RWPE1 (cell line): ENCODE measurements around the gene IGSF22.

Experiments used
- CTCF ChIA-PET: fragments of 350-600 bp; sonication (Branson Sonifier 250); formaldehyde crosslinking; extraction: SDS; loops from one replicate; lab custom pipeline; 2021; lab: Yijun Ruan, JAX
- POLR2A ChIA-PET: fragments of 400-600 bp; formaldehyde crosslinking; extraction: SDS; loops from one replicate; lab custom pipeline; 2020; ENCODE audit warnings: antibody characterized with exemption; ENCODE audit not compliant: low non-redundant PET; lab: Yijun Ruan, JAX
- DNase-seq: peaks from one replicate; pipeline ENCODE4 v3.0.0; 2012; ENCODE audit warnings: low spot score
- H3K27ac ChIP-seq: fragments of 450-650 bp; 2 replicates; pipeline ENCODE4 v1.5.1; 2017
- TF ChIP-seq, protein P1 (sequence below): fragments of 450-650 bp; conservative IDR thresholded peaks from 2 replicates; pipeline ENCODE4 v1.5.1; 2017; ENCODE audit warnings: low read depth, mild to moderate bottlenecking

Gene IGSF22

DNA sequence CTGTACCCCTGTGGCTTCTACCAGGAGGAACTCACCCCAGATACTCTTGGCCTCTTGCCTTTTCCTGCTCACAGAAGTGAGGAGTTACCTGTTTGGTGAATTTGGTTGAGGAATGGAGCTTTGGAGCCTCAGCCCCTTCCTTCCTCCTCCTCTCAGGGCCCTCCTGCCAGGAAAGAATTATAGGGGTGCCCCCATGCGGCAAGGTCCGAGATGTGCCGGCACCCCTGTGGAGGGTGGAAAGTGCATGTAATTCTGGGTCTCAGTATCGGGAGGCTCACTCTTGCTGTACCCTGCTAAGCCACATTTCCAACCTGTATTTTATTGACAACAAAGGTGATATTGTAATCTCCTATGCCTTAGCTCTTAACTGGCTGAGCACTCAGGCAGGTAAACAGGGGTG lies 13.7 kb upstream of the IGSF22 start:
- TF ChIP-seq, protein P1, sequence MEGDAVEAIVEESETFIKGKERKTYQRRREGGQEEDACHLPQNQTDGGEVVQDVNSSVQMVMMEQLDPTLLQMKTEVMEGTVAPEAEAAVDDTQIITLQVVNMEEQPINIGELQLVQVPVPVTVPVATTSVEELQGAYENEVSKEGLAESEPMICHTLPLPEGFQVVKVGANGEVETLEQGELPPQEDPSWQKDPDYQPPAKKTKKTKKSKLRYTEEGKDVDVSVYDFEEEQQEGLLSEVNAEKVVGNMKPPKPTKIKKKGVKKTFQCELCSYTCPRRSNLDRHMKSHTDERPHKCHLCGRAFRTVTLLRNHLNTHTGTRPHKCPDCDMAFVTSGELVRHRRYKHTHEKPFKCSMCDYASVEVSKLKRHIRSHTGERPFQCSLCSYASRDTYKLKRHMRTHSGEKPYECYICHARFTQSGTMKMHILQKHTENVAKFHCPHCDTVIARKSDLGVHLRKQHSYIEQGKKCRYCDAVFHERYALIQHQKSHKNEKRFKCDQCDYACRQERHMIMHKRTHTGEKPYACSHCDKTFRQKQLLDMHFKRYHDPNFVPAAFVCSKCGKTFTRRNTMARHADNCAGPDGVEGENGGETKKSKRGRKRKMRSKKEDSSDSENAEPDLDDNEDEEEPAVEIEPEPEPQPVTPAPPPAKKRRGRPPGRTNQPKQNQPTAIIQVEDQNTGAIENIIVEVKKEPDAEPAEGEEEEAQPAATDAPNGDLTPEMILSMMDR: no peak
- no peak for DNase-seq
- no peak overlapping the region for H3K27ac ChIP-seq
- ChIA-PET POLR2A (interaction anchor here (0.6 kb wide), 1 partner anchor 154 kb away, joined by 5 read pairs; no protein-coding TSS in a partner anchor), CTCF (interaction anchor here (0.5 to 1.0 kb wide), 3 partner anchors 12 to 114 kb away, joined by 4 to 5 read pairs (median 4); no protein-coding TSS in a partner anchor)

DNA sequence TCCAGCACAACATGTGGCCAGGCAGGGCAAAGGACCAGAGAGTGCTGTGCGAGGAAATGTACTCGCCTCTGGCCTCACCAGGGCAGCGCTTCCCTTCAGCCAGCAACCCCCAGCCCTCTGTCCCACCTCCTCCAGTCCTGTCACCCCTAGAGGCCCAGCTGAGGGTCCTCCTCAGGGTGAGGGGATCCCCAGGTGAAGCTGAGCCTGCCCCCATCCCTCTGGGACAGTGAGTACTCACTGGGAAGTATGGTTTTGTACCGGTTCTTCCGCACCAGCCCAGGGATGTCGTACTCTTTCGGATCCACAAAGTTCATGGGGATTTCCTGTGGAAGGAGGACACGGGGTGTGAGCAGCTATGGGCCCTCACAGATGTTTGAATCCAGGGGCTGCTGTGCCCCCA lies 11.7 kb upstream of the IGSF22 start:
- DNase-seq: no peak
- TF ChIP-seq, protein P1: no peak
- H3K27ac ChIP-seq: no peak overlapping the region
- ChIA-PET CTCF (no interaction called here), POLR2A (interaction anchor here (0.6 kb wide), 1 partner anchor 13 kb away, joined by 4 read pairs; no protein-coding TSS in a partner anchor)

DNA sequence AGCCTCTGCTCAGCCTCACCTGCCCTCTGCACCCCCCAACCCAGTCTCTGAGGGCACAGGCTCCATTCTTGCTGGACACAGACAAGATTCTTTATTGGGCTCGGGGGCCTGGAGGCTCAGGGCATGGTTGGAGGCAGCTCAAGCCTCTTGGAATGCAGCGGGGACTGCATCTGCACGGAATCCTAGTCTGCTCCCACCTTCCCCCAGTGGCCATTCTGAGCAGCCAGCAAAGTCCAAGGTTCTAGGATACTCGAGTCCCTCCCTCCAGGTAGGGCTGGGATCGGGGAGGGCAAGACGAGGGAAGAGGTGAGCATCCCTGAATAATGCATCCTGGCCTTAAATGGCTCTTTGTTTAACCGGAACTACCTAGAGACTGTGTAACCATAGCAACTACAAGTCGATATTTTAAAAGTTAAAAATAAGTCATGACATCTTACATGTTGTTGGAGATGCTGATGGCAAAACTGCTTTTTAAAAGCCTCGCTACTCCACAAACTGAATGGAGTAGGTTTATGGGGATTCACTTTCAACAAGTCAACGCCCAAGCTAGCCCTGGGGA lies 10.7 kb upstream of the IGSF22 start:
- ChIA-PET CTCF (no interaction called here), POLR2A (no interaction called here)
- TF ChIP-seq, protein P1: no peak
- H3K27ac ChIP-seq: no peak overlapping the region
- DNase-seq: no peak

DNA sequence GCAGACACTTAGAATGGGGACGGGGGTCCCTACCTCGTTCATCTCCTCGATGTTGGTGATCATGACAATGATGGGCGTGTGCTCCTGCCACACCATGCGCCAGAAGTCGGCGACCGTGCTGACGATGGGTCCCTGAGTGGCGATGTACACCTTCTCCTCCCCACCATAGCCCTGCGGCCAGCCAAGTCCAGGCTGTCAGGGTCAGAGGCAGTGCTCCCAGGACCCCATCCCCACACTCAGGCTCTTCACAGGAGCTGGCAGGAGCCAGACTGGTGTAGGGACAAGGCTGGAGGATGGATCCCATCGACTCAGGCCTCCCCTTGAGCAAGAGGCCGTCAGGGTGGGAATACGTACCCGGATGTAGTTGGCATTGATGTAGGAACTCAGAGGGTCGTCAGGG lies 7.2 kb upstream of the IGSF22 start:
- ChIA-PET POLR2A (no interaction called here), CTCF (no interaction called here)
- H3K27ac ChIP-seq: no peak overlapping the region
- no peak for DNase-seq
- TF ChIP-seq, protein P1: no peak

DNA sequence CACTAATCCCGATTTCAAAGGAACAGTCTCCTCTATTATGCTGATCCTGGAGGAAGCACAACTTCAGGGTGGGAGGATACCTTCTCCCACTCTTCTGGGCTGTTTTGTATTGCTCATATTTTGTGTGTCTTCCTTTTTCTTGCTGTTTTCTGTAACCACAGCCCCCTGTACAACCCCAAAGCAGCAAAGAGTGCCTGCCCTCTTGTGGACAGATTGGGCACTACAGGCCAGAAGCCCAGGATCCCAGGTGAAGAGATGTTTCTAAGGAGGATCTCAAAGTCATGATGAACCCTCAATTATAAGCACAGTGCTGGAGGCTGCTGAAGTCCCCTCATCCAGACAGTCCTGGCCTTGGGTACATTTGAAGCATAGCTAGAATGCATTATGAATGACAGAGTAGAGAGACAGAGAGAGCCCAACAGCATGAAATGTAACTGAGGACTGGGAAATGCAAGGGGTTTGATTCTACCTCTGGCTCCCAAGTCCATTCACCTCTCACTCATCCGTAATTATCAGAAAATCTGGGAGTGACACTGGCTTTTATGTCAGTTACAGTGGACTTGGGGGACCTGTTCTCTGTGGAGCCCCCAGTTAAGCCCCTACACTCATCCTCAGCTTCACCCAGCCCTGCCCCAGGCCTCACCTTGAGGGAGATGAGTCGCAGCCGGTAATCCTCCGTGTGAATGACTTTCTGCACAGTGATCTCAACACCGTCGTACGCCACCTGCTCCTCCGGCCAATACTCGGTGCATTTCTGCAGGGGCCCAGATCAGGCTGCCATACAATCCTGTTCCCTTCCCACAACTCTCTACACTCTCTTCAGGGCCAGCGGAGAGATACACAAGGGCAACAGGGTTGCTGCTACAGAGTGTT lies 6.2 kb upstream of the IGSF22 start:
- TF ChIP-seq, protein P1: peak; percentile 97
- no peak overlapping the region for H3K27ac ChIP-seq
- peak; percentile 75 for DNase-seq
- CTCF ChIA-PET: interaction anchor here (0.6 to 1.7 kb wide), 5 partner anchors 8 to 192 kb away, joined by 3 to 6 read pairs (median 3); no protein-coding TSS in a partner anchor
- POLR2A ChIA-PET: no interaction called here

DNA sequence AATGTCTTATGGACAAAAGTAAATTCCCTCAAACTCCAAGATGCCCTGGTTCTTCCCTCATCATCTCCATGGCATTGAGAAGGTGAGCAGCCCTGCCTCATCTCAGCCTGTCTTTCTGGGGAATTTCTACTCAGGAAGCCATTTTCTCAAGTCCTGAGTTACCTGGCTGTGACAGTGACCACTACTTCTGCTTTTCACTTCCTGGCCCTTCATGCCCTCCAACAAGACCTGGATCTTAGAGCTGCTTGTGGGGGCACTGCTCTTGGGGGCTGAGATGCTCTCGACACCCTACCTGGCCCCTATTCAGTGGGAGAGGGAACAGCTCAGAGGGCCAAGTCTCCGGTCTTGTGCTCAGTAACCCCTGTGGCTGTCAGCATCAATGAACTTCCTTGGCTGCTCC lies 5.5 kb upstream of the IGSF22 start:
- POLR2A ChIA-PET: no interaction called here
- TF ChIP-seq, protein P1: no peak
- CTCF ChIA-PET: interaction anchor here (0.6 to 1.7 kb wide), 9 partner anchors 10 to 514 kb away, joined by 3 to 6 read pairs (median 3); no protein-coding TSS in a partner anchor
- DNase-seq: no peak
- H3K27ac ChIP-seq: no peak overlapping the region
